Effector CD8-positive, alpha-beta T cell (primary cell): ENCODE measurements around the gene GNB4.

Experiments used
- DNase-seq: peaks from one replicate; lab custom pipeline; 2025; lab: John Stamatoyannopoulos, UW
- total RNA-seq, 4 experiments: gene quantifications; one replicate each; lab custom pipeline; 2026; lab: John Stamatoyannopoulos, UW

The GNB4 gene
- total RNA-seq = 0 to 3.8 (median 0.27) reads per million in 4 experiments

DNA sequence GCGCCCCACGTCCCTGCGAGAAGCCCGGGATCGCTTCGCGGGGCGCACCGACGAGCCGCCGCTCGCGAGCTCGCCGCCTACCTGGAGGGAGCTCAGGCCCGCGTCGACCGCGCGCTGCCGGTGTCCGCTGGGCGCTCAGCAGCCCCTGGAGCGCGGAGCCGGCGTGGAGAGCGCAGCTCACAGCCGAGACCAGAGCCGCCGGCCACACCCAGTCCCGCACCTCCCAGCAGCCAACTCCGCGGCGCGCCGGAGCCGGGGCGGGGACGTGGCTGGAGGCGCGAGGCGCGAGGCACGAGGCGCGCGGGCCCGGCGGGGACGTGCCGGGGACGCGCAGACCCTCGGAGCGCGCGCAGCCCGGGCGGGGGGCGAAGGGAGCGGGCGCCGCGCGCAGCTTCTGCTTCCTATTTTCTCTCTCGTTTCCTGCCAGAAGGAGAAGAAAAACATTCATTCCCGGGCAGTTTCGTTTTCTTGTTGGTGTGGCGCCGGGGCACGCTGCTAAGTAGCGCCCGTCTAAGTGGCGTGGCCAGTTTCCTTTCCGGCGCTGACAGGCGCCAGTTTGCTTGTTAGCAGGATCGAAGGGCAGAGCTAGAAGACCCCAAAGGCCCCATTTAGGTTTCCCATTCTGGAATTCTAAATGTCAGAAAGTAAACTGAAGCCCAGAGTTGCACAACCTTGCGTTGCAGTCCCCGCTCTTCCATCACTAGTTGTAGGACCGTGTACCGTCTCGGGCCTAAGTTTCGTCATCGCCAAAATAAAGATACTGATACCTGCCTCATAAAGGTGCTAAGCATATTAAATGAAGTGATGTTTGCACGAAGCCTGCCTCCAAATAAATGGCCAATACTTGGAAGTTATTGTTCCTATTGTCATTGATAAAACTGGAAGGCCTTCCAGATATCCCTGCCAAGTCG is at the start of gene GNB4:
Gene GNB4, minus strand, starts transcription at position 206 of the 911 bp plus-strand sequence. CDS start 25,270 bp downstream, outside the sequence.
- DNase-seq = no peak

GRCh38 chr3:179495483-179495882 is 44.2 kb upstream of the GNB4 start:
- DNase-seq = no peak

GRCh38 chr3:179493260-179493659 is 42.0 kb upstream of the GNB4 start:
- DNase-seq = no peak

- DNase-seq = no peak
Observed at GRCh38 chr3:179488213-179488612, 36.9 kb upstream of the GNB4 start.

DNA sequence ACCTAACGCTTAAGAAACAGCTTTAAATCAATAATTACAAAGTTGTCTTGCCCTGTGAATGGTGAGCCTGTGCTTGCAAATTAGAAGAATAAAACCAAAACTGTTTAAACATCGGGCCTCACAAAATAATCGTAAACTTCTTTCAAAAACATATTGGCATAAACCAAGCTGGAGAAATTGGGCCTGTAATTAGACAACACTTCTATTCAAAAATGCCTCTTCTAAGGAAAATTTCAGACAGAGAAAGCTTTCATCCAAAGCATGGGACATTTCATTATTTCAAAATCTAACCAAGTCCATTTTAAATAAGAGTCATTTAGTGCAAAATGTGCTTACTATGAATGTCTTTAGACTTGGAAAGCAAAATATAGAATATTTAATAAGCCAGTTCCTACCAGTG is 35.5 kb upstream of the GNB4 start:
- no peak for DNase-seq

DNA sequence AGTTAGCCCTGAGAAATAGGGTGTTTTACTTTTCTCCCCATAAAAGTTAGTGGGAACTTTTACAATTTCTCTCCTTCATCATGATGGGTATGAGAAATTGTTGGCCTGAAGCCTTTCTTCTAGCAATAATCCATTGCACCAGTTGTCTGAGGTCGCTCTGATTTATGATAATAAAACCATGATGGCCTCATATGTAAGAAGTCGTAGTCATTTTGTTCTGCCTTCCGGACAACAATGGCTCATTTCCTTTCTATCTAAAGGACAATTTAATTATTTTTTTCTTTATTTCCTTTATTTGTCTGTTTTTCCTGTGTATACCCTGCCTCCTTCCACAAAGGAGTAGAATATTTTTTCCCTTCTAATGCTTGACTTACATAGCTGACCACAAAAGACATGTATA is 31.6 kb upstream of the GNB4 start:
- DNase-seq = no peak

DNA sequence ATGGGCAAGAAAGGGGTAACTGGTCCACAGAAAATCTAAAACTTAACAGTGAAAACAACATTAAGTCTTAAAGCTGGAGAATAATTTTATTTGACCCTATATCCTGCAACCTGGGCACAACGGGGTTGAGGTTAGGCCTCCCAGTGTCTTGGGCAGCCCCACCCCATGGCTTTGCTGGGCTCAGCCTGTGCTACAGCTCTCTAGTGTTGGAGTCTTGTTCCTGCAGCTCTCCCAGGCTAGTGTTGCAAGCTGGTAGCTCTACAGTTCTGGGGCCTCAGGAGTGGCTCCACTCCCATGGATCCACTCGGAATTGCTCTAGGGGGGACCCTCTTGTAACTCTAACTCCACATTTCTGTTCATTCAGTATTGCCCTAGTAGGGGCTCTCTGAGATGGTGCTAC is 24.9 kb upstream of the GNB4 start:
- DNase-seq = no peak

GRCh38 chr3:179474480-179474879 is 23.2 kb upstream of the GNB4 start:
- DNase-seq = no peak

DNA sequence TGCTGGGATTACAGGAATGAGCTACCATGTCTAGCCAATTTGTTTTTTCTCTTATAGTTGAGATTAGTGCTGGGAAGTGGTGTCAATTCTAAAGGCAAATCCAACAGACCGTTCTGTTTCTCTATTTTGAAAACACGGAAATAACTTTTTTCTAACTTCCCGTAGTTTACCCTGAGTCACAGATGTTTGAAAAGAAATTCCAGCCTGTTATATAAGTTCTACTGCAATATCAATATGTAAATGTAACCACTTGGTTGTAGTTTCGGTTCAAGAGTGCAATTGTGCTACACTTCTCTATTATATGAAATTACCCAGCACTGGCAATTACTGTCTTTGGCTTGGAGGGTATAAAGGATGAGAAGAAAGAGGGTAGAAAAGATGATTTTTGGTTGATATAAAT is 22.3 kb upstream of the GNB4 start:
- DNase-seq = no peak

GRCh38 chr3:179464323-179465092 is 13.2 kb upstream of the GNB4 start:
- DNase-seq = no peak

GRCh38 chr3:179463319-179463718 is 12.0 kb upstream of the GNB4 start:
- DNase-seq = no peak

DNA sequence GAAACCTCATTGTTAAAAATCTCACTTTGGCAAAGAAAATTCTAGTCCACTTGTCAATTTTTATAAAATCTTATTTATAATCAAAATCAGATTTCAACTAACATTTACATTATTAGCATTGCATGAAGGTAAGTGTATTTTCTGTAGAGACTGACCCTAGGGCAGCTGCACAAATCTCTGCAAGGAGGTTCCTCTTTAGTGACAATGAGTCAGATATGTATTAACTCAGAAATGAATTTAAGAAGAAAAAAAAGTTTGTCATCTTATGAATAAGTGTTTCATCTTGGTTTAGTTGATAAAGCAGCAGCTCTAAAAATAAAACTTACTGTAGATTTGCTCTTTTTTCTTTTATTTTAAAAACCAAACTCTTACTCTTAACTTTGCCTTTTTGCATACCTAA is 9.0 kb upstream of the GNB4 start:
- no peak for DNase-seq

DNA sequence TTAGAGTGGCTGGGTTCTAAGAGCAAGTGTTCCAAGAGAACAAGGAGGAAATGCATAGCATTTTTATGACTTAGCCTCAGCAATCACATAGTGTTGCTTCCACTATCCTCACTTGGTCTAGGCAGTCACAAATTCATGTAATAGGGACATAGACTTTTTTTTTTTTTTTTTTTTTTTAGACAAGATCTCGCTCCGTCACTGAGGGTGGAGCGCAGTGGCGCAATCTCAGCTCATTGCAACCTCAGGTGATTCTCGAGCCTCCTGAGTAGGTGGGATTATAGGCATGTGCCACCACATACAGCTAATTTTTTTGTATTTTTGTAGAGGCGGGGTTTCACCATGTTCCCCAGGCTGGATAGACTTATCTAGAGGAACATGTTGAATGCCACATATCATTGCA is 4.7 kb upstream of the GNB4 start:
- DNase-seq = no peak

DNA sequence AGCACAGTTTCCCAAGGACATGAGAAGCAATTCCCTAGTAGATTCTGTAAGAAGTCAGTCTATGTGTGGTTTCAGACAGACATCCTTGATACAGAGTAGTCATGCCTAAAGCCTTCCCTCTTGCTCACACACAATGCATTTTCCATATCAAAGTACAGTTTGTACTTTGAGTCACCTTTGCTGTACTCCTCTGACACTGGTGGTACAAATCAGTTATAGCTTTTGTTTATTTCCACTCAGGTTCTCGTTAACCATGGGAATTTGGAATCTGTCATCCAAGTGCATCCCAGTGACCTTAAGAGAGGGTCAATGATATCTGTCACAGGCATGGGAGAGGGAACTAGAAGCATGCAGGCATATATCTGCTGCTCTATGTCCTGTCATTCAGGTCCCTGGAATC is 3.6 kb upstream of the GNB4 start:
- DNase-seq = no peak

- DNase-seq = no peak
Observed at GRCh38 chr3:179453967-179454366, 2.7 kb upstream of the GNB4 start.

- DNase-seq = no peak
Observed at GRCh38 chr3:179452872-179453271, 1.6 kb upstream of the GNB4 start.

GRCh38 chr3:179452176-179452564 is 900 bp upstream of the GNB4 start:
- DNase-seq = no peak

GRCh38 chr3:179450901-179451264 is 387 bp downstream of the GNB4 start:
- no peak for DNase-seq

DNA sequence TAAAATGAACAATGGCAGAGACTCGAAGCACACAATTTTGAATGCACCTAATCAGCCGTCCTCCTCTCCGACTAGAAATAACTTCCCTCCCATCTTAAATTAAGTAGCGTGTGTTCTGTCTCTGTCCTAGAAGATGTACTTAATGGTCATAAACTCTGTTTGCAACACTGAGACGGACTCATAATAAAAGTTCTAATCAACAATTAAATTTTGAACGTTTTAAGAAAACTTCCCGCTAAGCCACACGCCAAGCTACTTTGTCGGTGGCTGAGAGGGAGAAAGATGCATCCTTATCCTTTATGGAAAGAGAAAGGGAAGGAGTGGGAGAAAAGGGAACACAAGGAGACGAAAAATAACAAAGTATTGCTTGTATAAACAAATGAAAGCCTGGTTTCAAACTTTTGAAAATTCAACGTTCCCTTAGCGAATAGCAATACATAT is 989 bp downstream of the GNB4 start:
- DNase-seq = no peak

GRCh38 chr3:179449636-179450035 is 1.6 kb downstream of the GNB4 start:
- no peak for DNase-seq

- DNase-seq = no peak
Observed at GRCh38 chr3:179447251-179447650, 4.0 kb downstream of the GNB4 start.

- no peak for DNase-seq
Observed at GRCh38 chr3:179446501-179446900, 4.8 kb downstream of the GNB4 start.

DNA sequence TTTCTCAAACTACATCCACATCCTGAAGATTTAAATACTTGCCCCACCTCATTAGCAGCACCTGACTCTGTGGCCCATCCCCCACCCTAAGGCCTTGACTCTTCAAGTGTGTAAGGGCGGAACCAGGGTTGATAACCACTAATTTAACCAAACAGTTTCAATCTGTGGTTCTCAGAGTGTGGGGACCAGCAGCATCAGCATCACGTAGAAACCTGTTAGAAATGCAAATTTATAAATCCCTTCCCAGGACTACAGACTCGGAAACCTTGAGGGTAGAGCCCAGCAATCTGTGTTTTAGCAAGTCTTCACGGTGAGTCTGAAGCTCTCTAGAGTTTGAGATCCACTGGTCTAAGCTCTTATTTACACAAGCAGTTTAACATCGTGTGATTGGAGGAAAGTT is 12.4 kb downstream of the GNB4 start:
- DNase-seq = no peak
